ENCODE data around the gene BORCS5.
"Not testable (repeated sequence)": the region's sequence is repeated elsewhere in the genome, so short reads cannot be mapped to it uniquely, and the experiment has no call there.

Gene BORCS5

DNA sequence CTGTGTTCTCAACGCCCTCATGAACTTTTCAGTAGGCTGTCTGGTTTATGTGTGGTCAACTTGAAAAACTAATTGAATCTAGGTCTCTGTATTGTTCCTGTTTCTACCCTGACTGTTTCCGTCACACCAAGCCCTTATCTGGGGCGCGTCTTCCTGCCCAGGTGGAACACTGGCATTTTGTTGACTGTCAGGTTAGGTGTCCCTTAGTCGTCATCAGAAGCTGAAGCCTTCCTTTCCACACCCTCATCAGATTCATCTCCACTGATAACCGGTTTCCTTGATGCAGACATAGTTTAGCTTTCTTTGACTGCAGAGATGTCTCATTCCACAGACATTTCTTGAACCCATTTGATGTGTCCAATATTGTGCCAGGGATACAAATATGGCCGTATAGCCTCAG lies 109.3 kb downstream of the BORCS5 start:
- no peak for DNase-seq

DNA sequence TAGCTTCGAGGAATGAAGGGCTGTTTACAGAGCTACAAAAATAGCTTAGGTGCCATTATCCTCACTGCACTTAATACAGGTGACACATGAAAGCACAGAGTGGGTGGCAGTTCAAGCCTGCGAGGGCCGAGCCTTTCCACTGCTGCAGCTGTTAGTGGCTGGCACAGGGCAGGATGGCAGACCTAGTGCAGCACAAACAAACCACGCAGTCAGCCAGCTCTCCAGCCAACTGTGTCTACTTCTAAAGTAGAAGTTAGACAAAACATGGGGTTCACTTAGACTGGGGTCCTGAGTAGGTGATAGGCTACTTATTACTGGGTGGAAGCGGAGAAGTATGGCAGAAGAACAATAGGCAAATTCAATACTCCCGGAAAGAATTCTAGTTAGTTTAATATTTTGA lies 110.4 kb downstream of the BORCS5 start:
- no peak for DNase-seq

DNA sequence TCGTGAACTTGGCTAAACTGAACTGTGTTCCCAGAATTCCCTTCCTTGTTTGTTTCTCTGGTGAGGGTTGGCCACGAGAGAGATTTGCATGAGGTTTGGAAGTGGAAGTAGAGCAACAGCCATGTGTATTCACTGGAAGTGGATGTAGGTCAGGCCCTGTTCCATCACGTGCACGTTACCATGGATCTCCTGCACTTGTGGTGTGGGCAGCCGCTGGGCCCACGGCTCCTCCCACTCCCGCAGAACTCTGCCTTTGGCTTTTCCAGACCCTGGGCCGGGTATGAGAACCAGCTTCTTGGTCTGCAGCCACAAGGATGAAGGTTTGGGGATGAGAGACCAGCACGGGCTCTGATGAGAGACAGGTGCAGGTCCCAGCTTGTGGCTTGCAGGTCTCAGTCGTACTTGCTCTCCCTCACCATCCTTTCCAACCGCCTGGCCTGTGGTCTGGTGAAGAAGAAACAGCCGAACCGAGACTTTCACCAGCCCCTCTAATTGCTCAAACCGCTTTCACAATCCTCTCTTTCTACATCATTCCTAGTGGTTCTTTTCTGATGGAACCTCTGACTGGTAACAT lies 110.9 kb downstream of the BORCS5 start:
- no peak for DNase-seq

DNA sequence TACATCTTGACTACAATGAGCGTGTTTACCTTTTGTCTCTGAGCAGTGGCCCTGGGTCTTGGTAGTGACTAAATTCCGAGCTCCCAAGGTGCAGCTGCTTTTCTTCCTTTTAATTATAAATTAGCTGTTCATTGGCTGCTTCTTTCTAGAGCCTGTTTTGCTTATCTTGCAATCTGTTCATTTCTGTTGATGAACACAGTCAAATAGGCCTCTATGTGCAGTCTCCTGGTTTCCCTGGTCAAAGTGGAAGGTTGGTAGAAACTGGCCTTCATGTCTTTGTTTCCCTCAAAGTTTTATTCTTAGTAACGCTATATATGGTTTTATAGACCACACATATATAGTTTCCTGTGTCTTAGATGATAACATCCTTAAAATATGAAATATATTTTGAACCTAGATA lies 111.7 kb downstream of the BORCS5 start:
- DNase-seq: no peak

DNA sequence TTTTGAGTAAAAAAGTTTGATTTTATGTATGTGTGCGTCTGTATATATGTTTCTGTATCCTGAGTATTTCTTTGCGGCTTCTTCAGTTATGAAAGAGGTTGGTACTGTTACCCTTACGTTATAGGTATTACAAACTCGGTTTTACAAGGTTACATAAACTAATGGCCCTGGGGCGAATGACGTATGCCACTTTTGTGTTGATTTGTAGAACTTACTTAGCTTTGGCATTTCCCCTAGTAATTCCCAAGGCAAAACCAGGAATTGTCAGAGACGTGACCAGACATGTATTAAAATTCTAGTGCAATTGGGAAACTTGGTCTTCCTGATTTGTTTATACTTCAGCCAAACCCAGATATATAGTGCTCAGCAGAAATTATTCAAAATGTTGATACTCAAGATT lies 112.5 kb downstream of the BORCS5 start:
- no peak for DNase-seq

DNA sequence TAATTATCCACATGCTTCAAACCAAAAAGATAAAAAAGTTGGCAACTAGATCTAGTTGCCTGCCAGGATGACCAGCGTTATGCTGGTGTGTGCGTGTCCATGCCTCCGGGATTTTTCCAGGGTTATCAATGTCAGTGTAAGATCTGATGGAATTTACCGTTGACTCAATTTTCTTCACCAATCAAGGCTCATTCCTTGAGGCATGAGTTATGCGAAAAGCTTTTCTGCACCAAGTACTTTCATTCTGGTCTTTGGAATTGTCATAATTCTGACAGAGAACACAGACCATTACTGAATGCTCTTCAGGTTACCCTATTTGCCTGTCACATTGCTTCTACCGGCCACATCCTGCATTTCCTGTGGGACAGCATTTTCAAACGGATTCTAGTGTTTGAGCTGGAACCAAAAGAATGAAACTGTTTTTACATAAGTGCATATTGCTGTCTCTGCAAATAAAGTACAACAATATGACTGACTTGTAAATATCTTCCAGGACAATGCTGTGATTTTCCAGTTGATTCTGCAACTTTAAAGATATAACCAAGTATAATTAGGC lies 114.0 kb downstream of the BORCS5 start:
- DNase-seq: no peak

DNA sequence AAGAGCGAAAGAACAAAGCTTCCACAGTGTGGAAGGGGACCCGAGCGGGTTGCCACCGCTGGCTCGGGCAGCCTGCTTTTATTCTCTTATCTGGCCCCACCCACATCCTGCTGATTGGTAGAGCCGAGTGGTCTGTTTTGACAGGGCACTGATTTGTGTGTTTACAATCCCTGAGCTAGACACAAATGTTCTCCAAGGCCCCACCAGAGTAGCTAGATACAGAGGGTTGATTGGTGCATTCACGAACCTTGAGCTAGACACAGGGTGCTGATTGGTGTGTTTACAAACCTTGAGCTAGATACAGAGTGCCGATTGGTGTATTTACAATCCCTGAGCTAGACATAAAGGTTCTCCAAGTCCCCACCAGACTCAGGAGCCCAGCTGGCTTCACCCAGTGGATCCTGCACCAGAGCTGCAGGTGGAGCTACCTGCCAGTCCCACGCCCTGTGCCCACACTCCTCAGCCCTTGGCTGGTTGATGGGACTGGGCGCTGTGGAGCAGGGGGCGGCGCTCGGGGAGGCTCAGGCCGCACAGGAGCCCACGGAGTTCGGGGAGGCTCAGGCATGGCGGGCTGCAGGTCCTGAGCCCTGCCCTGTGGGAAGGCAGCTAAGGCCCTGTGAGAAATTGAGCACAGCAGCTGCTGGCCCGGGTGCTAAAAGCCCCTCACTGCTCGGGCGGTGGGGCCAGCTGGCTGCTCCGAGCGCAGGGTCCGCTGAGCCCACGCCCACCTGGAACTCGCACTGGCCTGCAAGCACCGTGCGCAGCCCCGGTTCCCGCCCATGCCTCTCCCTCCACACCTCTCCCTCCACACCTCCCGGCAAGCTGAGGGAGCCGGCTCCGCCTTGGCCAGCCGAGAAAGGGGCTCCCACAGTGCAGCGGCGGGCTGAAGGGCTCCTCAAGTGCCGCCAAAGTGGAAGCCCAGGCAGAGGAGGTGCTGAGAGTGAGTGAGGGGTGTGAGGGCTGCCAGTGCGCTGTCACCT lies 115.4 kb downstream of the BORCS5 start:
- not testable (repeated sequence) for DNase-seq

DNA sequence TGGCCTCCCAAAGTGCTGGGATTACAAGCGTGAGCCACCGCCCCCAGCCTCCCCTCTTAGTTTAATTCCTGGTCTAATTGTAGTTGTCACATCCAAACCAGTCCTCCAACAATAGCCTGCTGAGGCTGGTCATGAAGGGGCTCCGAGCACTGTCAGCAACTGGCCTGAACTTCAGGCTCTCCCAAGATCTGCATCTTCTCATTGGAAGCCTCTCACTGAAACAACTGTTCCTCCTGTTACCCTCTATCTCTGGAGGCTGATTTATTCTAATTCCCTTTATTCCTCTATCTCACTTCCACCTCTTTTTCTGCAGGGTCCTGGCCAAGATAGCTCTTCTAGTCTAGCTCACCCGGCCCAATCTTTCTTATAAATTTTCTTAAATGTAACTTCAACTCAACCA lies 116.3 kb downstream of the BORCS5 start:
- no peak for DNase-seq

DNA sequence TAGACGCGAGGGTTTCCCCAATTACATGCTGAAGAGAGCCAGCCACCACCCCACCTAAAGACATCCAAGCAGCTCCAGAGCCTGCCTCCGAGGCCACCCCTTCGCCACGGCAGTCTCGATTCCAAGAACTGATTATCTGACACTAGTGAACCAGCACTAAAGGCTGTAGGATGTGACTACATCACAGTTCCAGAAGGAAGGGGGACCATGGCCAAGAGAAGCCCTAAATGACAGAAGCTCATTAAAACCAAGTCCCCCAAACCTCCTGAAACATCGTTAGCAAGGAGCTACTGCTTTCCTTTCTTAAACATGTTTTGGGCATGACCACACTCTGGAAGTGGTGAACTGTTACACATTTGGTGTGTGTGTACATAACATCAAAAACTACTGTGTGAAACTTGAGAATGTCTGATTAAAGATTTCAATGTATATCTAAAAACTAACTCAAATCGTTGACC lies 117.6 kb downstream of the BORCS5 start:
- DNase-seq: no peak

DNA sequence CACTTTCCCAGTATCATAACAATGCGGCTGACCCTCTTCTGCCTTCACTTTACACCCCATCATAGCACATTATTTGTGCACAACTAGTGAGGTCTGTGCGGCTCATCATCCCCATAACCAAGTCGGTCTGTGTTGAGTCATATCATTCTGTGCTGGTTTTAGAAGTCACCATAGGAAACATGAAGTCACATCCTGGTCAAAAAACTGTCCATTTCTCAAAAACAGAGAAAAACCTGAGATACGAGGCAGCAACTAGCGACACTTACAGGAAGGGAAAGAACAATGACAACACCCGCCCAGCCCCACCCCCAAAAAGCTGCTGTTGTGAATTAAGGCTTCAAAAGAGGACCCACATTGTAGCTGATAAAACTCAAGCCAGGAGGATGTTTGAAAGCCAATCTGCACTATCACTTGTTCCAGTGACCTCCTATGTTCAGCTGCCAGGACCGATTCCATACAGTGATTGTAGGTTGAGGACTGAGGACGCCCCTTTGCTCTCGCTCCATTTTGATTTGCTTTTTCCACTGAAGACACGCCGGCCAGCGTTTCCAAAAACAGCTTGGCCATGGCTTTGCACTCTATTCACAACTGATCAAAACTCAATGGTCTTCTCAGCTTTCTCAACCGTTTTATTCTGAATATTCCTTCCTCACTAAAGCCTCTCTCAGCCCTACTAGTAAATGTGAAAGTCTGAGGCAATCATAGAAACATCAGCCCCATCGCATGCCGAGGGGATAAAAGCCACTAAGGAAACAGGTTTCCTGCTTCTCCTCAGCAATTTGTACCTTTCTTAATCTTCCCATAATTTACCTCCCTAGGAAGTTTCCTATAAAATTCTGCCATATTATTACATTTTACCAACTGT lies 118.3 kb downstream of the BORCS5 start:
- peak; percentile 19 for DNase-seq

DNA sequence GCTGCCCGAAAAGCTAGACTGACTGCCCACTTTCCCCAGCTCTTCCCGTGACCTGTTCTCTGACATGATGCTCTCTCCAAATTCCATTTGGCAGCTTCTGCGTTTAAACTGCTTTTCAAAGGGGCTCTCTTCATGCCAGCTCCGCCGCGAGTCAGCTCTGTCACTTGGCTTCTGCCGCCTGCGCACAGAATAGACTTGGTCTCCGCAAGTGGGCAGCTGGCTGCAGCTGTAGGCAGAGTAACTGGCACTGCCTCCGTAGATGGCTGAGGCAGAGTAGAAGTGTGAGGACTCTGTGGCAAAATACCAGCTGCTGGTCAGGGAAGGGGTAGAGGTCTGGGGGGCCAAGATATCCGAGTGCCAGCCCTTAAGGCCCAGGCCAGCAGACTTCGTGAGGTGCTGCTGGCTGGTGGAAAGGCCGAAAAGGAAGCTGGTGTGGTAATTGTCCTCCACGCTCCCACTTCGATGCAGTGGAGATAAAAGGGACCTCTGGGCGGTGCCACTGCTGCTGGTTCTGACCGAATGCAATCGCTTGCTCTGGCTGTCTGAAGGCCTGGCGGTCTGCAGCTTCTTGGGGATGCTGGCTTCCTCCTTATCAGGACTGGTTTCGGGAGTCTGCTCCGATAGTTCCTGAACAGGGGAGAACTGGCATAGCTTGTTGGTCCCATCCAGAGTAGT lies 120.1 kb downstream of the BORCS5 start:
- no peak for DNase-seq

DNA sequence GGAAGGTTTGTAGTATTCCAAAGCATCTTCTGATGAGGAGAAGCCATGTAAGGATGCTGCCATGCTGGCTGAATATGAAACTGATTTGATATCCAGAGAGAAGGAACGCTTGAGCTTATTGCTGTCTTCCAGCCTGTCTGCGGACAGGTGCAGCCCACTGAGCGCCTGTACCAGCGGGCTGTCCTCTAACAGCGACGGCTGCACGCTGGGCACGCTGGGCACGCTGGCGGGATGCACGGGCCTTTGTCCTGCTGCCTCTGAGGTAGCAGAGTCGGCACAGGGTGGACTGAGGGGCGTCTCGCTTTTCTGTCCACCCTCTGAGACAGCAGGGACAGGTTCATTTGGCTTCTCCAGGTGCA lies 120.6 kb downstream of the BORCS5 start:
- no peak for DNase-seq

DNA sequence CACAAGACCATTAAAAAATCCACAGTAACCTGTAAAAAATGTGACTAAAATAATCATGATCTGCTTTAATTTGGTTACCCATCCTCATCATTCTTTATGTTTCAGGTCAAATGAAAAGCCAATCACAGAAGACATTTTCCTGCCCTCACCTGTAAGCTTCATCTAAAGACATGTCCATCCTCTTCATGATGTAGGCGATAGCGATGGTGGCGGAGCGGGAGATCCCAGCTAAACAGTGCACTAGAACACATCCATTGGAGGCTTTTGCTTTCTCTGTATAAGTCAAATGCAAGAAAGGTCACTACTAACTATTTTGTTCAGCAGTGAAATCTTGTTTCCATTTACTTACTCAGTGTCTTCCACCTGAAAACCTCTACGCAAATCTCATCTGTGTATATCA lies 123.2 kb downstream of the BORCS5 start:
- DNase-seq: no peak

DNA sequence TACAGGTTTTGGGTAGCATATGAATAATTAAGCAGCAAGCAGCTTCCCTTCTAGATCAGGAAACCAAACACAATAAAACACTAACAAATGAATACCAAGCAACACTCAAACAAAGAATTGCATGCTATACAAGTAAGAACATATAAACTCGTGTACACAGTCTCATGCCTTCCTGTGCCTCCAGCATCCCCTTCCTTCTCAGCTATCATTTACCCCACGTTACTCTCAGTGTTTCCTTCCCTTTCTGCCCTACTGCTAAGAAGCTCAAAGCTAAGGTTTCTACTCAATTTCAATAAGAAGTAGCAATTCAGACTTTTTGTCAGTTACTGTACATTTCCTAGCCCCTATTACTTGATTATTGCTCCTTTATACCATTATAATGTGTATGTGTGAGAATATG lies 124.8 kb downstream of the BORCS5 start:
- no peak for DNase-seq

DNA sequence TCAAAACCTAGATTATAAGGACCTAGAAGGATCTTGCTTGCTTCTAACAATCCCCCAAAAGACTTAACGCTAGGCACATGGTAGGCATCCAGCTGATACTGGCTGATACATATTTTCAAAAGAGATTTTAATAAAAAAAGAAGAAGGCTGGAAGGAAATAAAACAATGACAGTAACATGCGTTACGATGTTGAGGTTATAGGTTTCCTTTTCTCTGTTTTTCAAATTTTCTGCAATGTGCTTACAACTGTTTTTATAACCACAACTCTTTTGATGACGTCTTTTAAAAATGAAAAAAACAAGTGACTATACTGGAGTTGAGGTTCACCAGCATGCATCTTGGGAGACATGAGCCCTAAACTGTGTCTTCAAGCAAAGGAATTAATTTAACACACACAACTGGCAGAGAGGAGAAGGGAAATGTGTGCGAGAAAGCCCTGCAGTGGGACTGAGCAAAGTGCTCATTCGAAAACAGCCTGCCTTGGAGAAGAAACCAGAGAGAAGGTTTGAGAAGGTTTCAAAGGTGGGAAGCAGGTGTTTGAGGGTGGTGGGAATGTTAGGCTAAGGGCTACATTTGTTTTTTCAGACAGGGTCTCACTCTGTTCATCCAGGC lies 125.4 kb downstream of the BORCS5 start:
- no peak for DNase-seq

DNA sequence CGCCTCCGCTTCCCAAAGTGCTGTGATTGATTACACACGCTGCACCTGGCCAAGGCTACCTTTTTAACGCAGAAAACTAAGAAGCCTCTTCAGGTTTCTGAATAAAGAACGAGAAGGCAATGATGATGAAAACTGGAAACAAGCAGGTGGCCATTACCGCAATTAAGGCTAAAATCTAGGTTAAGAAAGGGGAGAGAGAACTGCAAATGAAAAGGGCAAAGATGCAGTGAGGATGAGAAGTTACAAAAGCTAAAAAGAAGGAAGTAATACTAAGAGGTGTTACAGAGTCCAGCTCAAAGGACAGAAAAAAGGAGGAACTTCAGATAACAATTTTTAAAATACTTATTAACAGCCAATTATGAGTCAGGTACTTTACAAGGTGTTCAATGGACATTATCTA lies 126.1 kb downstream of the BORCS5 start:
- no peak for DNase-seq

DNA sequence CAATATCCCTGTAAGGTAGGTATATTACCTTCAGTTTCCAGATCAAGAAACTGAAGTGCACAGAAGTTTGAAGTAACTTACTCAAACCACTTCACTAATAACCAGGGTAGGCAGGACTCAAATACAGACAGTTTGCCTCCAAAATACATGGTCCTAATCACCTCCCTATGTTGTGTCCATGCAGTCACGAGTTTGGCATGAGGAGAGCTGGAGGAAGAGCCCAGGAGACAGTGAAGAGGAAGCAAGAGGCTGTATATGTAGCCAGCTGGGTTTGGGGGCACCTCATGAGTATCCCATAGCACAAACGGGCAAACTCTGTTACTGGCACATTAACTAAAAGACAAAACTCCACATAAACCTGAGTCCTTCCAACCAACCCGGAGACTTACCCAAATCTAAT lies 126.6 kb downstream of the BORCS5 start:
- DNase-seq: no peak

DNA sequence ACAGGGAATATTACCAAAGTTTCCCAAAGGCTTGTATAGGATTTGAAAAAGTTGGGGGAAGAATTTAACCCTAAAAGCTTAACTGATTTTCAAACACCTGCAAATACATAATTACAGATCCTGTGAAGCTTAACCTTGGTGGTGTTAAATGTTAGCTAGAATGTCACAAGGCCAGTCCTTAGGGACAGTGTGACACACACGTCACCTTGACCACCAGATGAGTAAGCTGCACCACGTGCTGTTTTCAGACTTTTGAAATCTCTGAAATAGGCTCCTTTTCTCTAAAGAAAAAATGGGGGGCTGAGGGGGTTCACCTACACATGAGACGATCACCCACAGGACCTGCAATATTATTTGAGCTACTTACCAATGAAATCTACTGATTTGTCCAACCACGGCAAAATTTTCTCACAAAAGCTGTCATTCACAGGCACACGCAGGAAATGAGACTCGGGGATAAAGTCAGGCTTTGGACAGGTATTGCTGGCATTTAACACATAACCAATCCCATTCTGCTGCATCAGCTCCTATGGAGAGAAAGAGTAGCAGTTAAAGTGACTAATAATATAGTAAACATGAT lies 129.9 kb downstream of the BORCS5 start:
- DNase-seq: no peak

DNA sequence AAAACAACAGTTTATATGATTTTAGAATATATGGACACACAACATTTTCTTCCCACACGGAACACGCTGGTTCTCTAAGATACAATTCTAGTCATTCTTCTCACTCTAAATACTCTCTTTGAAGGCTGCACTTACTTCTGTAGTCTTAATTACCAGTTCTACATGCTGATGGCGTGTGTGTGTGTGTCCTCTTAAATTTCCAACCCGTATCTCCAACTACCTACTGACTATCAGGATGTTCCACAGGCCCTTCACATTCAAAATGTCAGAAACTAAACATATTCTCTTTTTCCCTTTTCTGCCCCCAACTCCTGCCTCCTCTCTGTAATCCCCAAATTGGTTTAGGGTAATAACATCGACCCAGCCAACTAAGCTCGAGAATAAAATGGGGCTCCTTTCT lies 130.6 kb downstream of the BORCS5 start:
- no peak for DNase-seq

DNA sequence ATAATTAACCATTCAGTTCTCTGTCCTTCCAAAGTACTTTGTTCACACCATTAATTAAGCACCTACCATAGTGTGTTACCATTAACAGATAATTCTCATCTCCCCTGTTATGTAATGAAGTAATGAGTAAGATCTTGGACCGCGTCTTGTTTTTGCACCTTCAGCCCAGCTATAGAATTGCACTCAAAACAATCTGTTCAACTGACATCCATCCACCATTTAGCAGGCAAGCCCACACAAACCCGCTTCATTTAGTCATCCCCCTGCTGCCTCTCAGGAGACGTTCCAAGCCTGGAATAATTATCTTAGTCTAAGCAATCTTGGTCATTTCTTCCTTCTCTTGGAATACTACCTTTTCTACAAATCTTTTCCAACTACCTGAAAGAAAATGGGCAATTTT lies 131.4 kb downstream of the BORCS5 start:
- DNase-seq: no peak

DNA sequence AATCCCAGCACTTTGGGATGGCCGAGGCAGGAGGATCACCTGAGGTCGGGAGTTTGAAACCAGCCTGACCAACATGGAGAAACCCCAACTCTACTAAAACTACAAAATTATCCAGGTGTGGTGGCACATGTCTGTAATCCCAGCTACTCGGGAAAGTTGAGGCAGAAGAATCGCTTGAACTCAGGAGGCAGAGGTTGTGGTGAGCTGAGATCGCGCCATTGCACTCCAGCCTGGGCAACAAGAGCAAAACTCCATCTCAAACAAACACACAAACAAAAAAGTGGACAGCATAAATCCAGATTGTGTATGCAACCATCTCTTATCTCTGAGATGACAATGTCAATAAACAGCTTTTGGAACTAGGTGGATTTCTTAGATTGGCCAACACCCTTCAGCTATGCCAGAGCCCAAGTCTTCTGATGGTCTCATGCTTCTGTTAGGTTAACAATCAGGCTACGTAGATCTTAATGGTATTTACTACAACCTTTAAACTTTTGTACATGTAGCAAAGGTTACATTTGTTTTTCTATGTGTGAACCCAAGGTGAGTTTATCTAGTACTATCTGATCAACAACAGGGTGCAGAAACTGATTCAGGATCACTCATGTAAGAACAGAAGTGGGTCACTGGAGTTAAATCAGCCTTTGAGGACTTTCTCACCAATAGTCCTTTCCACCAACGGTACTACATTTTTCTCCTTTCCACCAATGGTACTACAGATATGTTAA lies 132.1 kb downstream of the BORCS5 start:
- DNase-seq: no peak

All from fibroblast of skin of back (primary cell).